ENCODE data around the gene LTV1.

DNA sequence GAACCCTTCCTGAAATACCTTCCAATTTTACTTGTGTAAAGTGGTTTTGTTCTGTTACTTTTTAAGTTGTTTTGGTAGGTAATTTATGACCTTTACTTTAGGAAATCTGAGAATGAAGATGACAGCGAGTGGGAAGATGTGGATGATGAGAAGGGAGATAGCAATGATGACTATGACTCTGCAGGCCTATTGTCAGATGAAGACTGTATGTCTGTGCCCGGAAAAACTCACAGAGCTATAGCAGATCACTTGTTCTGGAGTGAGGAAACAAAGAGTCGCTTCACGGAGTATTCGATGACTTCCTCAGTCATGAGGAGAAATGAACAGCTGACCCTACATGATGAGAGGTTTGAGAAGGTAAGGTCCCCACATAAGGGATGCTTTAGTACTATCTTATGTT is 14.5 kb downstream of the LTV1 start:
- no peak for TF ChIP-seq EZH2 (IDR thresholded peaks at IDR 0.05; ENCODE audit: insufficient read depth, poor library complexity, severe bottlenecking)
- no peak for TF ChIP-seq EZH2phosphoT487 (IDR thresholded peaks at IDR 0.05; ENCODE audit: insufficient read depth, low read depth)
